ENCODE measurements around the gene PYHIN1.

PYHIN1 gene

GRCh38 chr1:159015440-159015909, 84.1 kb downstream of the PYHIN1 start:
- Histone ChIP-seq H4K91ac (ENCODE audit: low read length) (peak overlapping the region; percentile 28), H2AFZ (ENCODE audit: low read depth, low read length) (no peak overlapping the region), H2BK120ac (ENCODE audit: low read depth, low read length) (no peak overlapping the region), H2BK12ac (ENCODE audit: low read length in 2 of 2) (no peak overlapping the region), H4K8ac (ENCODE audit: low read length) (no peak overlapping the region), H3K79me1 (replicated peaks; ENCODE audit: low read length, poor library complexity, severe bottlenecking) (peaks cover 17% of the 10 kb centered on the region), H3K4me1 (ENCODE audit: control insufficient read depth, insufficient read depth, low read depth, low read length) (peaks cover 7% of the 10 kb centered on the region), H3K4me3 (ENCODE audit: insufficient read depth in 1 of 2, low read depth in 1 of 2, low read length in 2 of 2) (peak overlapping the region in 1 of 2 experiments; percentile 86), H3K9ac (ENCODE audit: low read length) (peak overlapping the region; percentile 89), H3K36me3 (ENCODE audit: control insufficient read depth in 1 of 2, insufficient read depth in 2 of 2, low read depth in 1 of 2, low read length in 2 of 2) (peaks cover 5 to 90% of the 10 kb centered on the region in 2 experiments), H3K4ac (ENCODE audit: low read depth in 1 of 2, low read length in 2 of 2) (peak overlapping the region in 1 of 2 experiments; percentile 92), H2BK15ac (ENCODE audit: low read depth, poor library complexity, severe bottlenecking) (no peak overlapping the region), H3K27ac (ENCODE audit: low read length, poor library complexity, severe bottlenecking) (peak overlapping the region; percentile 55), H3K18ac (ENCODE audit: low read depth in 1 of 2, low read length in 2 of 2) (peak overlapping the region; percentile 47 to 67), H3K23ac (ENCODE audit: low read length in 2 of 2) (no peak overlapping the region), H2BK5ac (ENCODE audit: low read depth, low read length, poor library complexity, severe bottlenecking) (no peak overlapping the region), H3K4me2 (ENCODE audit: low read length, poor library complexity, severe bottlenecking) (no peak overlapping the region), H2AK5ac (ENCODE audit: low read length, severe bottlenecking) (no peak overlapping the region), H3K14ac (ENCODE audit: low read length in 2 of 2) (peak overlapping the region in 1 of 2 experiments; percentile 93), H3K27me3 (ENCODE audit: control insufficient read depth in 1 of 2, insufficient read depth in 1 of 2, low read length in 2 of 2) (no peaks in the 10 kb centered on the region), H3K9me3 (ENCODE audit: control insufficient read depth, low read length) (no peaks in the 10 kb centered on the region)
- 39% methylated on average over 4 of the region's 4 CpGs for WGBS
- peak; percentile 93 for DNase-seq

DNA sequence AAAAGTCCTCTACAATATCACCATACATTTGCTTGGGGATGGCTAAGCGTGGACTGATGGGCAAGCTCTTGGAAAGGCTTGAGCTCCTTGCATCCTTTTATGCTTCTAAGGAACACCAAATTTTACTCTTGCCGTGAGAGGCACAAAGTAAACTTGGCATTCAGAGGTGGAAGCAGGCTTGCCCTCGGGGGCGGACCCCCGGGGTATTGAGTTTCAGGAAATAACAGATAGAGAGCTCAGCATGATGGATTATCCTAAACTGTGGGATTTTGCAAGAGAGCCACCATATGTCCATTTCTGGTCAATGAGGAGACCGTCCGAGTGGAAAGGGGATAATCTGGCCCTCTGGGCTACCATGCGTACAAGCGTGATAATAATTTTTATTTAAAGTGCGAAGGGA, 92.4 kb downstream of the PYHIN1 start:
- Histone ChIP-seq H3K9ac (ENCODE audit: low read length) (no peak overlapping the region), H3K27ac (ENCODE audit: low read length, poor library complexity, severe bottlenecking) (no peak overlapping the region), H3K79me1 (replicated peaks; ENCODE audit: low read length, poor library complexity, severe bottlenecking) (peaks cover 11% of the 10 kb centered on the region), H2AK5ac (ENCODE audit: low read length, severe bottlenecking) (no peak overlapping the region), H3K4me3 (ENCODE audit: insufficient read depth in 1 of 2, low read depth in 1 of 2, low read length in 2 of 2) (no peak overlapping the region), H3K4me1 (ENCODE audit: control insufficient read depth, insufficient read depth, low read depth, low read length) (no peaks in the 10 kb centered on the region), H3K18ac (ENCODE audit: low read depth in 1 of 2, low read length in 2 of 2) (no peak overlapping the region), H3K27me3 (ENCODE audit: control insufficient read depth in 1 of 2, insufficient read depth in 1 of 2, low read length in 2 of 2) (no peaks in the 10 kb centered on the region), H3K36me3 (ENCODE audit: control insufficient read depth in 1 of 2, insufficient read depth in 2 of 2, low read depth in 1 of 2, low read length in 2 of 2) (peaks cover 0 to 90% of the 10 kb centered on the region in 2 experiments), H3K14ac (ENCODE audit: low read length in 2 of 2) (no peak overlapping the region), H4K8ac (ENCODE audit: low read length) (no peak overlapping the region), H2BK15ac (ENCODE audit: low read depth, poor library complexity, severe bottlenecking) (no peak overlapping the region), H4K91ac (ENCODE audit: low read length) (no peak overlapping the region), H2BK5ac (ENCODE audit: low read depth, low read length, poor library complexity, severe bottlenecking) (no peak overlapping the region), H3K4me2 (ENCODE audit: low read length, poor library complexity, severe bottlenecking) (no peak overlapping the region), H3K23ac (ENCODE audit: low read length in 2 of 2) (no peak overlapping the region), H2AFZ (ENCODE audit: low read depth, low read length) (no peak overlapping the region), H3K9me3 (ENCODE audit: control insufficient read depth, low read length) (no peaks in the 10 kb centered on the region), H2BK120ac (ENCODE audit: low read depth, low read length) (no peak overlapping the region), H3K4ac (ENCODE audit: low read depth in 1 of 2, low read length in 2 of 2) (no peak overlapping the region), H2BK12ac (ENCODE audit: low read length in 2 of 2) (no peak overlapping the region)
- DNase-seq = no peak
- WGBS = 94% methylated on average over 10 of the region's 10 CpGs

GRCh38 chr1:159025043-159025442, 93.7 kb downstream of the PYHIN1 start:
- Histone ChIP-seq H3K4me1 (ENCODE audit: control insufficient read depth, insufficient read depth, low read depth, low read length) (no peaks in the 10 kb centered on the region), H2BK12ac (ENCODE audit: low read length in 2 of 2) (no peak overlapping the region), H2BK5ac (ENCODE audit: low read depth, low read length, poor library complexity, severe bottlenecking) (no peak overlapping the region), H3K9ac (ENCODE audit: low read length) (no peak overlapping the region), H2AFZ (ENCODE audit: low read depth, low read length) (no peak overlapping the region), H3K36me3 (ENCODE audit: control insufficient read depth in 1 of 2, insufficient read depth in 2 of 2, low read depth in 1 of 2, low read length in 2 of 2) (peaks cover 0 to 90% of the 10 kb centered on the region in 2 experiments), H2AK5ac (ENCODE audit: low read length, severe bottlenecking) (no peak overlapping the region), H4K91ac (ENCODE audit: low read length) (no peak overlapping the region), H3K27me3 (ENCODE audit: control insufficient read depth in 1 of 2, insufficient read depth in 1 of 2, low read length in 2 of 2) (no peaks in the 10 kb centered on the region), H3K9me3 (ENCODE audit: control insufficient read depth, low read length) (no peaks in the 10 kb centered on the region), H3K79me1 (replicated peaks; ENCODE audit: low read length, poor library complexity, severe bottlenecking) (peaks cover 10% of the 10 kb centered on the region), H3K4ac (ENCODE audit: low read depth in 1 of 2, low read length in 2 of 2) (no peak overlapping the region), H3K14ac (ENCODE audit: low read length in 2 of 2) (no peak overlapping the region), H3K18ac (ENCODE audit: low read depth in 1 of 2, low read length in 2 of 2) (no peak overlapping the region), H4K8ac (ENCODE audit: low read length) (no peak overlapping the region), H3K4me3 (ENCODE audit: insufficient read depth in 1 of 2, low read depth in 1 of 2, low read length in 2 of 2) (no peak overlapping the region), H2BK15ac (ENCODE audit: low read depth, poor library complexity, severe bottlenecking) (no peak overlapping the region), H3K23ac (ENCODE audit: low read length in 2 of 2) (no peak overlapping the region), H3K27ac (ENCODE audit: low read length, poor library complexity, severe bottlenecking) (no peak overlapping the region), H3K4me2 (ENCODE audit: low read length, poor library complexity, severe bottlenecking) (no peak overlapping the region), H2BK120ac (ENCODE audit: low read depth, low read length) (no peak overlapping the region)
- DNase-seq = no peak
- WGBS = 96% methylated on average over 5 of the region's 7 CpGs

Data from mesenchymal stem cell (in vitro differentiated cells and primary cell).